Fibroblast of lung (primary cell): Measurements from ENCODE around the gene RIN3. TPM values are rescaled to one million over a fixed set of nuclear protein-coding genes. Genes with fewer than 3 reads are reported as not detected.

Experiments used
- DNase-seq, 2 donors: peaks; one replicate each; pipeline versions ENCODE4 v3.0.0 to v3.0.0-alpha.2; 2010; ENCODE audit warnings: low read depth in 2 of 2
- H2AFZ ChIP-seq: 2 replicates; pipeline ENCODE4 v1.5.1; 2012; ENCODE audit warnings: low read length, control low read depth, inconsistent platforms
- H3K27ac ChIP-seq: 2 replicates; pipeline ENCODE4 v1.5.1; 2011; ENCODE audit warnings: low read length, control low read depth; ENCODE audit not compliant: insufficient read depth
- H3K27me3 ChIP-seq: 2 replicates; pipeline ENCODE4 v1.5.1; 2011; ENCODE audit warnings: mild to moderate bottlenecking, low read length; ENCODE audit not compliant: control insufficient read depth, insufficient read depth
- H3K36me3 ChIP-seq: 2 replicates; pipeline ENCODE4 v1.5.1; 2011; ENCODE audit warnings: low read length; ENCODE audit not compliant: control insufficient read depth, insufficient read depth
- H3K4me1 ChIP-seq: 2 replicates; pipeline ENCODE4 v1.5.1; 2011; ENCODE audit warnings: low read length; ENCODE audit not compliant: control insufficient read depth, insufficient read depth; ENCODE audit errors: extremely low read depth
- H3K4me2 ChIP-seq: 2 replicates; pipeline ENCODE4 v1.5.1; 2011; ENCODE audit warnings: low read length, control low read depth; ENCODE audit not compliant: insufficient read depth; ENCODE audit errors: extremely low read depth
- H3K4me3 ChIP-seq, 4 experiments: fragments of 200-600 bp in 1 of 4; sonication (generic) in 1 of 4; replicated peaks in 1 of 4; 2 replicates each; pipeline ENCODE4 v1.5.1; 2011 to 2016; ENCODE audit warnings: low read length in 4 of 4, low read depth in 3 of 4, mild to moderate bottlenecking in 3 of 4, control low read depth in 2 of 4, inconsistent platforms in 1 of 4, mixed read lengths in 1 of 4; ENCODE audit not compliant: insufficient read depth in 1 of 4; ENCODE audit errors: control extremely low read depth in 1 of 4
- H3K79me2 ChIP-seq: 2 replicates; pipeline ENCODE4 v1.5.1; 2012; ENCODE audit warnings: mild to moderate bottlenecking, low read length, inconsistent platforms; ENCODE audit not compliant: control insufficient read depth, insufficient read depth
- H3K9ac ChIP-seq: 2 replicates; pipeline ENCODE4 v1.5.1; 2011; ENCODE audit warnings: mild to moderate bottlenecking, low read length, control low read depth; ENCODE audit not compliant: insufficient read depth
- H3K9me3 ChIP-seq: 2 replicates; pipeline ENCODE4 v1.5.1; 2012; ENCODE audit warnings: low read depth, low read length; ENCODE audit not compliant: control insufficient read depth, insufficient read depth
- H4K20me1 ChIP-seq: 2 replicates; pipeline ENCODE4 v1.5.1; 2011; ENCODE audit warnings: low read length; ENCODE audit not compliant: control insufficient read depth, insufficient read depth; ENCODE audit errors: extremely low read depth
- EZH2 ChIP-seq: IDR thresholded peaks from 2 replicates; pipeline ENCODE4 v1.5.1; 2012; ENCODE audit warnings: low read length, control low read depth, mild to moderate bottlenecking; ENCODE audit errors: missing control alignments
- polyA plus RNA-seq, 2 donors: library from polyadenylated mRNA; depleted of rRNA in 1 of 2; stranded (reverse) in 1 of 2; unstranded in 1 of 2; fragments of >200 nt; gene quantifications; 2 replicates each; pipeline ENCODE4 v1.2.1, GENCODE V29; 2011 to 2012; ENCODE audit warnings: missing spikeins in 1 of 2
- total RNA-seq: library from RNA; depleted of rRNA; stranded (reverse); fragments of >200 nt; gene quantifications from 2 replicates; pipeline ENCODE4 v1.2.1, GENCODE V29; 2014
- TF ChIP-seq, protein P1 (sequence below), 2 donors: IDR thresholded peaks in 1 of 2; conservative IDR thresholded peaks in 1 of 2; 1 replicate in 1 of 2; 2 replicates in 1 of 2; pipeline ENCODE4 v1.5.1; 2011 to 2012; ENCODE audit warnings: low read length in 2 of 2, control low read depth in 1 of 2, inconsistent platforms in 1 of 2, low read depth in 1 of 2, mild to moderate bottlenecking in 1 of 2

The RIN3 gene
- total and polyA plus RNA-seq, 2 donors (not counting 1 experiment from before 2014, with no cell fraction given) = 8.9 to 9.2 TPM

DNA sequence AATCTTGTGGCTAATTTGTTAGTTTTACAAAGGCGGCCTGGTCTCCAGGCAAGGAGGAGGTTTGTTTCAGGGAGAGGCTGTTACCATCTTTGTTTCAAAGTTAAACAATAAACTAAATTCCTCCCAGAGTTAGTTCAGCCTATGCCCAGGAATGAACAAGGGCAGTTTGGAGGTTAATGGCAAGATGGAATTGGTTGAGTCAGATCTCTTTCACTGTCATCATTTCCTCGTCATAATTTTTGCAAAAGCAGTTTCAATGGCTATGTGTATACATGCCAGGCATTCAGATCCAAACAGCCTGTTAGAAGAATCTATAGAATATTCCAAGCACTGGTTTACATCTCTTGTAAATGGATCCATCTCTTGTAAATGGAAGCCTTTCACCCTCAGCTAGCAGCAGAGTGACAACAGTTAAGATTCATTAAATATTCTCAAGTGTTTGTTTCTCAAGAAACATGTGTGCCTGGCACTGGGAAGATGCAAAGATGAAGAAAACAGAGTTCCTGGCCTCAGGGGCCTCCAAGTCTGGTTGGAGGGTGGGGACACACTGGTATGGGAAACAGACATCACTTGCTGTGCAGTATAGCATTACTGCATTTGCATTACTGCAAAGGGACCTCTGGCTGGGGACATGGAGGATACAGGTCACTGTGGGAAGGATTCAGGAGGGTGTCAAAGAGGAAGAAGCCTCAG lies 65.8 kb downstream of the RIN3 start:
- Histone ChIP-seq H3K79me2 (no peaks in the 10 kb centered on the region), H3K4me2 (no peak overlapping the region), H3K27ac (peak overlapping the region; percentile 35), H3K27me3 (no peaks in the 10 kb centered on the region), H3K36me3 (peaks cover 2% of the 10 kb centered on the region), H3K4me3 (no peak overlapping the region), H4K20me1 (no peaks in the 10 kb centered on the region), H3K9ac (no peak overlapping the region), H2AFZ (no peak overlapping the region), H3K9me3 (no peaks in the 10 kb centered on the region), H3K4me1 (peaks cover 6% of the 10 kb centered on the region)
- no peak for TF ChIP-seq EZH2
- TF ChIP-seq, protein P1, sequence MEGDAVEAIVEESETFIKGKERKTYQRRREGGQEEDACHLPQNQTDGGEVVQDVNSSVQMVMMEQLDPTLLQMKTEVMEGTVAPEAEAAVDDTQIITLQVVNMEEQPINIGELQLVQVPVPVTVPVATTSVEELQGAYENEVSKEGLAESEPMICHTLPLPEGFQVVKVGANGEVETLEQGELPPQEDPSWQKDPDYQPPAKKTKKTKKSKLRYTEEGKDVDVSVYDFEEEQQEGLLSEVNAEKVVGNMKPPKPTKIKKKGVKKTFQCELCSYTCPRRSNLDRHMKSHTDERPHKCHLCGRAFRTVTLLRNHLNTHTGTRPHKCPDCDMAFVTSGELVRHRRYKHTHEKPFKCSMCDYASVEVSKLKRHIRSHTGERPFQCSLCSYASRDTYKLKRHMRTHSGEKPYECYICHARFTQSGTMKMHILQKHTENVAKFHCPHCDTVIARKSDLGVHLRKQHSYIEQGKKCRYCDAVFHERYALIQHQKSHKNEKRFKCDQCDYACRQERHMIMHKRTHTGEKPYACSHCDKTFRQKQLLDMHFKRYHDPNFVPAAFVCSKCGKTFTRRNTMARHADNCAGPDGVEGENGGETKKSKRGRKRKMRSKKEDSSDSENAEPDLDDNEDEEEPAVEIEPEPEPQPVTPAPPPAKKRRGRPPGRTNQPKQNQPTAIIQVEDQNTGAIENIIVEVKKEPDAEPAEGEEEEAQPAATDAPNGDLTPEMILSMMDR (conservative IDR thresholded peaks at IDR 0.05 in 1 of 2, IDR thresholded peaks at IDR 0.05 in 1 of 2; ENCODE audit: low read depth in 1 of 2, low read length in 2 of 2) = no peak
- peak in 1 of 2 donors; percentile 53 for DNase-seq

DNA sequence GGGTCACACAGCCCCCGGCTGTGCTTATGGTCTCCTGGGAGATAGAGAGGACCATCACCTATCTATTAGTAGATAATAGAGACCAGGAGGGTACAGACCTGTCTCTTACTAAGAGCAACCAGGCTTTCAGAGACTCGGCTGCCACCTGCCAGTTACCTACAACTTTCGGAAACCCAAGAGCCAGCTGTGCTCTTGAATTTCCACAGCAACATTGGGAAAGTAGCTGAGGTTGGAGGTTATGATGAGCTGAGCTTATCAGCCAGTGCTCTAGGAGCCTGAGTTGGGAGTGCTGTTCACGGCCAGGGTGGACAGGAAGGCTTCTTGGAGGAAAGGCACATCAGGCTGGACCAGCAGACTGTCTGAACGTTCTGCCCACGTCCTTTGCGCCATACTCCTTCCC lies 67.6 kb downstream of the RIN3 start:
- H3K4me3 ChIP-seq = no peak overlapping the region
- no peaks in the 10 kb centered on the region for H3K9me3 ChIP-seq
- TF ChIP-seq, protein P1 (conservative IDR thresholded peaks at IDR 0.05 in 1 of 2, IDR thresholded peaks at IDR 0.05 in 1 of 2; ENCODE audit: low read depth in 1 of 2, low read length in 2 of 2) = no peak
- no peak for TF ChIP-seq EZH2
- H3K79me2 ChIP-seq = no peaks in the 10 kb centered on the region
- peaks cover 16% of the 10 kb centered on the region for H3K4me1 ChIP-seq
- H3K27me3 ChIP-seq = no peaks in the 10 kb centered on the region
- no peaks in the 10 kb centered on the region for H4K20me1 ChIP-seq
- no peak overlapping the region for H3K4me2 ChIP-seq
- peaks cover 2% of the 10 kb centered on the region for H3K36me3 ChIP-seq
- no peak overlapping the region for H2AFZ ChIP-seq
- H3K27ac ChIP-seq = no peak overlapping the region
- no peak overlapping the region for H3K9ac ChIP-seq
- no peak for DNase-seq

DNA sequence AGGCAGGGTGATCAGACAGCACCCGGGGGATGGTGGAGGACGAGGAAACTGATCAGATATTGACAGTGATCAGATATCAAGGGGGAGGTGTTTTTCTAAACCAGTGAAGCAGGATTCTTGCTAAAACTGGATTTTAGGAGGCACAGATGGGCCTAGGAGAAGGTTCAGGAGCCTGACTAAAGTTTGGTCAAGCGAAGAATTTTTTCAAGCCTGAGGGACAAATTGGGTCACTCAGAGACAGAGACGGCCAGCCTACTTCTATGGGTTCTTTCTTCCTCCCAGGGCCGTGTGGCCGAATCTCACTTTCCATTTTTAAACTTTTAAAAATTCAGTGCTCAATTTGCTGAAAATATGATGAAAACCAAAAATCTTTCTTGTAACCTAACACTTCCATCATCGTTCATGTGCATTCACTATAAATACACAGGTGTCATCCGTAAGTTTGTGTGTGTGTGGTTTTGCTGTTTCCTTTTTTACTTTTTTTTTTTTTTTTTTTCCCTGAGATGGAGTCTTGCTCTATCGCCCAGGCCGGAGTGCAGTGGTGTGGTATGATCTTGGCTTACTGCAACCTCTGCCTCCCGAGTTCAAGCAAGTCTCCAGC lies 68.5 kb downstream of the RIN3 start:
- Histone ChIP-seq H3K4me3 (no peak overlapping the region), H3K36me3 (peaks cover 2% of the 10 kb centered on the region)
- TF ChIP-seq, protein P1 (conservative IDR thresholded peaks at IDR 0.05 in 1 of 2, IDR thresholded peaks at IDR 0.05 in 1 of 2; ENCODE audit: low read depth in 1 of 2, low read length in 2 of 2) = no peak
- TF ChIP-seq EZH2 = no peak

More for the DNA sequence above, 68.5 kb downstream of the RIN3 start:
- Histone ChIP-seq H3K4me2 (no peak overlapping the region), H3K79me2 (no peaks in the 10 kb centered on the region), H2AFZ (no peak overlapping the region), H3K9ac (no peak overlapping the region), H3K9me3 (no peaks in the 10 kb centered on the region), H3K27me3 (no peaks in the 10 kb centered on the region), H3K27ac (no peak overlapping the region), H4K20me1 (no peaks in the 10 kb centered on the region), H3K4me1 (peaks cover 23% of the 10 kb centered on the region)
- no peak for DNase-seq
